H9 (cell line): ENCODE data around the gene RBMS2. TPM values are rescaled to one million over a fixed set of nuclear protein-coding genes. Genes with fewer than 3 reads are reported as not detected.

Experiments used
- DNase-seq: peaks from one replicate; pipeline ENCODE4 v3.0.0-alpha.2; 2017
- H2AFZ ChIP-seq: one replicate; pipeline ENCODE4 v1.6.1; 2013; ENCODE audit warnings: mild to moderate bottlenecking, low read length, control low read depth, moderate library complexity
- H2AK5ac ChIP-seq: 2 replicates; pipeline ENCODE4 v1.6.1; 2013; ENCODE audit warnings: low read length, control low read depth, mixed read lengths; ENCODE audit not compliant: insufficient read length
- H2BK120ac ChIP-seq: one replicate; pipeline ENCODE4 v1.6.1; 2013; ENCODE audit warnings: low read depth, mild to moderate bottlenecking, low read length, control low read depth, inconsistent platforms; ENCODE audit not compliant: poor library complexity, severe bottlenecking
- H2BK12ac ChIP-seq: 2 replicates; pipeline ENCODE4 v1.6.1; 2013; ENCODE audit warnings: low read length, control low read depth, mixed read lengths, low read depth; ENCODE audit not compliant: insufficient read length
- H2BK15ac ChIP-seq: 2 replicates; pipeline ENCODE4 v1.6.1; 2013; ENCODE audit warnings: low read depth, low read length, control low read depth
- H2BK20ac ChIP-seq: one replicate; pipeline ENCODE4 v1.6.1; 2013; ENCODE audit warnings: low read depth, mild to moderate bottlenecking, low read length, control low read depth, inconsistent platforms; ENCODE audit not compliant: poor library complexity, severe bottlenecking
- H2BK5ac ChIP-seq: 2 replicates; pipeline ENCODE4 v1.6.1; 2013; ENCODE audit warnings: low read length, control low read depth, mixed read lengths; ENCODE audit not compliant: insufficient read length
- H3K14ac ChIP-seq: 2 replicates; pipeline ENCODE4 v1.6.1; 2013; ENCODE audit warnings: low read length, control low read depth; ENCODE audit not compliant: insufficient read depth
- H3K18ac ChIP-seq: 2 replicates; pipeline ENCODE4 v1.6.1; 2013; ENCODE audit warnings: low read depth, mild to moderate bottlenecking, mixed read lengths, low read length, control low read depth; ENCODE audit not compliant: insufficient read length
- H3K23ac ChIP-seq: 2 replicates; pipeline ENCODE4 v1.6.1; 2013; ENCODE audit warnings: low read length, control low read depth, mixed read lengths, low read depth; ENCODE audit not compliant: insufficient read length
- H3K23me2 ChIP-seq: 2 replicates; pipeline ENCODE4 v1.6.1; 2013; ENCODE audit warnings: low read depth, mild to moderate bottlenecking, mixed read lengths, low read length, control low read depth; ENCODE audit not compliant: insufficient read length, poor library complexity, severe bottlenecking
- H3K27ac ChIP-seq: 2 replicates; pipeline ENCODE4 v1.5.1; 2013; ENCODE audit warnings: low read length, control low read depth, mixed read lengths, low read depth; ENCODE audit not compliant: insufficient read length
- H3K27me3 ChIP-seq: 2 replicates; pipeline ENCODE4 v1.6.1; 2013; ENCODE audit warnings: low read length, control low read depth, inconsistent platforms; ENCODE audit not compliant: insufficient read depth
- H3K4ac ChIP-seq: 2 replicates; pipeline ENCODE4 v1.6.1; 2013; ENCODE audit warnings: low read depth, mild to moderate bottlenecking, control low read depth, inconsistent platforms, low read length, moderate library complexity
- H3K4me1 ChIP-seq: 2 replicates; pipeline ENCODE4 v1.6.1; 2013; ENCODE audit warnings: low read length, control low read depth, inconsistent platforms; ENCODE audit not compliant: insufficient read depth
- H3K4me2 ChIP-seq: 2 replicates; pipeline ENCODE4 v1.6.1; 2013; ENCODE audit warnings: low read length, control low read depth, mixed read lengths; ENCODE audit not compliant: insufficient read length, insufficient read depth
- H3K56ac ChIP-seq: 2 replicates; pipeline ENCODE4 v1.6.1; 2013; ENCODE audit warnings: low read depth, mild to moderate bottlenecking, mixed read lengths, low read length, control low read depth; ENCODE audit not compliant: insufficient read length
- H3K79me1 ChIP-seq: 2 replicates; pipeline ENCODE4 v1.6.1; 2013; ENCODE audit warnings: low read depth, mild to moderate bottlenecking, moderate library complexity, low read length, control low read depth, inconsistent platforms; ENCODE audit not compliant: insufficient read depth, poor library complexity, severe bottlenecking
- H3K79me2 ChIP-seq: 2 replicates; pipeline ENCODE4 v1.6.1; 2013; ENCODE audit warnings: low read length, control low read depth, inconsistent platforms; ENCODE audit not compliant: insufficient read depth
- H3K9ac ChIP-seq: 2 replicates; pipeline ENCODE4 v1.6.1; 2013; ENCODE audit warnings: low read length, control low read depth, mixed read lengths; ENCODE audit not compliant: insufficient read length; ENCODE audit errors: extremely low read depth
- H3K9me3 ChIP-seq: one replicate; pipeline ENCODE4 v1.6.1; 2013; ENCODE audit warnings: low read depth, low read length, inconsistent platforms; ENCODE audit not compliant: control insufficient read depth
- H3T11ph ChIP-seq: one replicate; pipeline ENCODE4 v1.6.1; 2013; ENCODE audit warnings: mild to moderate bottlenecking, low read length, control low read depth, inconsistent platforms
- H4K20me1 ChIP-seq: one replicate; pipeline ENCODE4 v1.6.1; 2013; ENCODE audit not compliant: control insufficient read depth, insufficient read length, insufficient read depth
- H4K5ac ChIP-seq: 2 replicates; pipeline ENCODE4 v1.6.1; 2013; ENCODE audit warnings: low read depth, mild to moderate bottlenecking, mixed read lengths, low read length, control low read depth; ENCODE audit not compliant: insufficient read length
- H4K8ac ChIP-seq: replicated peaks from 2 replicates; pipeline ENCODE4 v1.6.1; 2013; ENCODE audit warnings: low read length, control low read depth, mixed read lengths, low read depth; ENCODE audit not compliant: insufficient read length
- H4K91ac ChIP-seq: 2 replicates; pipeline ENCODE4 v1.6.1; 2013; ENCODE audit warnings: low read depth, mild to moderate bottlenecking, moderate library complexity, mixed read lengths, low read length, control low read depth; ENCODE audit not compliant: insufficient read length
- H3K27ac Mint-ChIP-seq, 3 experiments: 2 replicates in 2 of 3; 3 replicates in 1 of 3; pipeline ENCODE4 v1.8.0; 2020 to 2021; ENCODE audit warnings: mixed read lengths in 3 of 3, mild to moderate bottlenecking in 1 of 3, moderate library complexity in 1 of 3
- H3K27me3 Mint-ChIP-seq: 2 replicates; pipeline ENCODE4 v1.8.0; 2021; ENCODE audit warnings: low read depth, mild to moderate bottlenecking, moderate library complexity, mixed read lengths
- H3K36me3 Mint-ChIP-seq, 3 experiments: 2 replicates in 2 of 3; 3 replicates in 1 of 3; pipeline ENCODE4 v1.8.0; 2020 to 2021; ENCODE audit warnings: low read depth in 3 of 3, mixed read lengths in 3 of 3; ENCODE audit not compliant: insufficient read depth in 1 of 3
- H3K4me1 Mint-ChIP-seq, 2 experiments: 2 replicates each; pipeline ENCODE4 v1.8.0; 2020; ENCODE audit warnings: mixed read lengths in 2 of 2
- H3K4me3 Mint-ChIP-seq, 2 experiments: 2 replicates in 1 of 2; 3 replicates in 1 of 2; pipeline ENCODE4 v1.8.0; 2020 to 2021; ENCODE audit warnings: mild to moderate bottlenecking in 2 of 2, mixed read lengths in 2 of 2, moderate library complexity in 1 of 2
- H3K9me3 Mint-ChIP-seq, 2 experiments: 2 replicates in 1 of 2; 3 replicates in 1 of 2; pipeline ENCODE4 v1.8.0; 2020; ENCODE audit warnings: mild to moderate bottlenecking in 2 of 2, mixed read lengths in 2 of 2, moderate library complexity in 1 of 2
- WGBS: extraction: QIAGEN DNeasy Blood & Tissue Kit; methylation state at CpG from one replicate; pipeline ENCODE4 v1.1.7; 2013; ENCODE audit warnings: missing lambda C conversion rate, low lambda C conversion rate, mixed read lengths; ENCODE audit not compliant: insufficient read length; ENCODE audit errors: extremely low coverage; 5-methylcytosine and 5-hydroxymethylcytosine counted together
- total RNA-seq: library from RNA; stranded (reverse); gene quantifications from 2 replicates; pipeline ENCODE4 v1.2.1, GENCODE V29; 2021
- TF ChIP-seq, protein P1 (sequence below): fragments of 200-600 bp; sonication (generic); conservative IDR thresholded peaks from 3 replicates; pipeline ENCODE4 v1.8.0; 2021; ENCODE audit warnings: antibody characterized with exemption, mild to moderate bottlenecking

The RBMS2 gene
- total RNA-seq, 1 experiment from 2014 or later: 9.5 TPM

DNA sequence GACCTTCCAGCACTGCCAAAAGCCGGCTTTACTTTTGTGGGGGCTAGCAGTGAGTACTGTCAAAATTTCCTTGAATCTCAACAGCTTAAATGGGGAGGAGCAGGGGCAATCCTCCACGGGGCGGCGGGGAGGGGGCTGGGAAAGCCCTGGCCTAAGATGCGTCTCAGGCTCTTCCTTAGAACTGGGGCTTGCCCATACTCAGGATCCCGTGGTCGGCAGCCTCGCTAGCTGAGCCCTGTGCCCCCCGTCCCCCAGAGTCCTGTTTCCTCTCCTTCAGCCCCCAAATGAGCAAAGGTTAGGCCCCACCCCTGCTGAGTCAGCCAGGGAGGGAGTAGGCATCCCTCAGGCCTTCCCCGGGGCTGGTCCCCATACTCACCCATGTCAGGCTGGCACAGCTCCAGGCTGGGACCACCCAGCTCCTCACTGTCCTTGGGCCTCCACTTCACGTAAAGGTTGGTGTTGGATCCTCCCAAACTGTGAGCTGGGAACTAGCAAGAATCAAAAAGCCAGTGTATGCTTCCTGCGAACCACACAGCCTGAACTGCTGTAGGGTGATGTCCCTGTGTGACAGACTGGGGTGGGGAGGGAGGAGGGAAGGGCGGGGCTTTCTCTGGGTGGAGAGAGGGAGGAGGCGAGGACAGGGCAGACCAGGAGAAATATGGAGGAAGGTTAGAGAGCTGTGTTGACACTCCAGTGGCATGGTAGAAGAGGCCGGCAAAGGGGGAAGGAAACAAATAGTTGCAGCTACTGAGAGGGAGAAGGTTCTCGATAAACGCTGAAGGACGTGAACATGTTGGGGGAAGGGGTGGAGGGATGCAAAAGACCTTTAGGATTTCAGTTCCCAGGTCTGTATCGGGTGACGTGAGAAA, 114.4 kb downstream of the RBMS2 start:
- Mint-ChIP-seq H3K36me3 (peaks cover 27 to 38% (median 32%) of the 10 kb centered on the region in 3 experiments; a peak in 6 of 7 replicates), H3K4me3 (peak overlapping the region; percentile 92 to 95), H3K4me1 (peaks cover 62 to 65% of the 10 kb centered on the region in 2 experiments), H3K27ac (peak overlapping the region; percentile 96 to 98 (median 96); a peak in 6 of 7 replicates), H3K27me3 (no peaks in the 10 kb centered on the region), H3K9me3 (peaks cover 0 to 6% of the 10 kb centered on the region in 2 experiments; a peak in 1 of 5 replicates)
- TF ChIP-seq, protein P1, sequence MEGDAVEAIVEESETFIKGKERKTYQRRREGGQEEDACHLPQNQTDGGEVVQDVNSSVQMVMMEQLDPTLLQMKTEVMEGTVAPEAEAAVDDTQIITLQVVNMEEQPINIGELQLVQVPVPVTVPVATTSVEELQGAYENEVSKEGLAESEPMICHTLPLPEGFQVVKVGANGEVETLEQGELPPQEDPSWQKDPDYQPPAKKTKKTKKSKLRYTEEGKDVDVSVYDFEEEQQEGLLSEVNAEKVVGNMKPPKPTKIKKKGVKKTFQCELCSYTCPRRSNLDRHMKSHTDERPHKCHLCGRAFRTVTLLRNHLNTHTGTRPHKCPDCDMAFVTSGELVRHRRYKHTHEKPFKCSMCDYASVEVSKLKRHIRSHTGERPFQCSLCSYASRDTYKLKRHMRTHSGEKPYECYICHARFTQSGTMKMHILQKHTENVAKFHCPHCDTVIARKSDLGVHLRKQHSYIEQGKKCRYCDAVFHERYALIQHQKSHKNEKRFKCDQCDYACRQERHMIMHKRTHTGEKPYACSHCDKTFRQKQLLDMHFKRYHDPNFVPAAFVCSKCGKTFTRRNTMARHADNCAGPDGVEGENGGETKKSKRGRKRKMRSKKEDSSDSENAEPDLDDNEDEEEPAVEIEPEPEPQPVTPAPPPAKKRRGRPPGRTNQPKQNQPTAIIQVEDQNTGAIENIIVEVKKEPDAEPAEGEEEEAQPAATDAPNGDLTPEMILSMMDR: no peak
- no peak overlapping the region for H2AFZ ChIP-seq
- H4K91ac ChIP-seq: no peak overlapping the region
- H3K23me2 ChIP-seq: peaks cover 25% of the 10 kb centered on the region
- WGBS: no CpG with 5 or more reads among the region's 20 CpGs
- H3T11ph ChIP-seq: no peak overlapping the region
- no peak overlapping the region for H3K4ac ChIP-seq
- no peak overlapping the region for H2BK15ac ChIP-seq
- H3K14ac ChIP-seq: no peak overlapping the region
- peak overlapping the region; percentile 8 for H3K9ac ChIP-seq
- no peak overlapping the region for H3K27ac ChIP-seq
- H3K9me3 ChIP-seq: no peaks in the 10 kb centered on the region
- H3K79me2 ChIP-seq: 0 out of 2 replicates have a peak, but pooled peaks cover 1% of the 10 kb centered on the region
- peak overlapping the region; percentile 90 for H3K4me2 ChIP-seq
- no peaks in the 10 kb centered on the region for H3K27me3 ChIP-seq
- no peak overlapping the region for H3K56ac ChIP-seq
- H3K79me1 ChIP-seq: no peaks in the 10 kb centered on the region
- H4K5ac ChIP-seq: no peak overlapping the region
- H4K20me1 ChIP-seq: no peaks in the 10 kb centered on the region
- H2BK20ac ChIP-seq: no peak overlapping the region
- H3K4me1 ChIP-seq: peaks cover 11% of the 10 kb centered on the region; the same call in 1 of the 2 replicates
- H4K8ac ChIP-seq: no peak overlapping the region
- DNase-seq: peak; percentile 93
- no peak overlapping the region for H2BK12ac ChIP-seq
- no peak overlapping the region for H3K23ac ChIP-seq
- H3K18ac ChIP-seq: no peak overlapping the region
- no peak overlapping the region for H2BK120ac ChIP-seq
- H2BK5ac ChIP-seq: no peak overlapping the region
- H2AK5ac ChIP-seq: no peak overlapping the region
